ENCODE data around the gene RPGR. TPM values are rescaled to one million over a fixed set of nuclear protein-coding genes. Genes with fewer than 3 reads are reported as not detected.

Gene RPGR
- total RNA-seq, 1 experiment from 2014 or later: not detected

- H3K9me2 ChIP-seq (ENCODE audit: insufficient read depth): no peaks in the 10 kb centered on the region
- H2AFZ ChIP-seq: no peak overlapping the region
- no TSS peak for BruUV-seq (replicated peaks)
- H3K4me2 ChIP-seq: no peak overlapping the region
- no peaks in the 10 kb centered on the region for H4K20me1 ChIP-seq (ENCODE audit: insufficient read depth)
- H3K27me3 ChIP-seq (ENCODE audit: insufficient read depth, low read depth): no peaks in the 10 kb centered on the region
- H3K9me3 ChIP-seq (ENCODE audit: insufficient read depth, low read depth): no peaks in the 10 kb centered on the region
- no peak overlapping the region for H3K27ac ChIP-seq
- no peak for DNase-seq
- intact Hi-C loops (cut with micrococcal nuclease; ENCODE audit: unreplicated experiment): no loop called here
- H3K4me1 ChIP-seq (replicated peaks; ENCODE audit: insufficient read depth): no peaks in the 10 kb centered on the region
- no peaks in the 10 kb centered on the region for H3F3A ChIP-seq (ENCODE audit: insufficient read depth, low read depth)
- H3K79me2 ChIP-seq (ENCODE audit: low read depth): no peaks in the 10 kb centered on the region
- POLR2A ChIA-PET (ENCODE audit: unreplicated experiment): no interaction called here
- CTCF ChIA-PET: no interaction called here
- H3K36me3 ChIP-seq (ENCODE audit: low read depth): no peaks in the 10 kb centered on the region
- no peak overlapping the region for H3K4me3 ChIP-seq
- TF ChIP-seq CTCF (conservative IDR thresholded peaks at IDR 0.05): no peak
- no peak for TF ChIP-seq EZH2 (IDR thresholded peaks at IDR 0.05; ENCODE audit: low read depth)
Observed at GRCh38 chrX:38233891-38234667, 93.2 kb downstream of the RPGR start.

- H4K20me1 ChIP-seq (ENCODE audit: insufficient read depth): no peaks in the 10 kb centered on the region
- no peak overlapping the region for H2AFZ ChIP-seq
- DNase-seq: no peak
- no peak overlapping the region for H3K27ac ChIP-seq
- no peaks in the 10 kb centered on the region for H3K36me3 ChIP-seq (ENCODE audit: low read depth)
- H3K4me3 ChIP-seq: no peak overlapping the region
- TF ChIP-seq EZH2 (IDR thresholded peaks at IDR 0.05; ENCODE audit: low read depth) (no peak), CTCF (conservative IDR thresholded peaks at IDR 0.05) (no peak)
- H3K27me3 ChIP-seq (ENCODE audit: insufficient read depth, low read depth): no peaks in the 10 kb centered on the region
- ChIA-PET CTCF (no interaction called here), POLR2A (ENCODE audit: unreplicated experiment) (no interaction called here)
- H3K9me2 ChIP-seq (ENCODE audit: insufficient read depth): no peaks in the 10 kb centered on the region
- no peaks in the 10 kb centered on the region for H3F3A ChIP-seq (ENCODE audit: insufficient read depth, low read depth)
- intact Hi-C loops (cut with micrococcal nuclease; ENCODE audit: unreplicated experiment): no loop called here
- BruUV-seq (replicated peaks): no TSS peak
- H3K4me2 ChIP-seq: no peak overlapping the region
- H3K9me3 ChIP-seq (ENCODE audit: insufficient read depth, low read depth): no peaks in the 10 kb centered on the region
- H3K4me1 ChIP-seq (replicated peaks; ENCODE audit: insufficient read depth): no peaks in the 10 kb centered on the region
- H3K79me2 ChIP-seq (ENCODE audit: low read depth): no peaks in the 10 kb centered on the region
Observed at GRCh38 chrX:38232079-38232686, 95.1 kb downstream of the RPGR start.

- no peak overlapping the region for H3K4me3 ChIP-seq
- H3K9me2 ChIP-seq (ENCODE audit: insufficient read depth): no peaks in the 10 kb centered on the region
- no peaks in the 10 kb centered on the region for H4K20me1 ChIP-seq (ENCODE audit: insufficient read depth)
- ChIA-PET CTCF (no interaction called here), POLR2A (ENCODE audit: unreplicated experiment) (no interaction called here)
- no peaks in the 10 kb centered on the region for H3K9me3 ChIP-seq (ENCODE audit: insufficient read depth, low read depth)
- intact Hi-C loops (cut with micrococcal nuclease; ENCODE audit: unreplicated experiment): no loop called here
- no peaks in the 10 kb centered on the region for H3F3A ChIP-seq (ENCODE audit: insufficient read depth, low read depth)
- no peak for TF ChIP-seq EZH2 (IDR thresholded peaks at IDR 0.05; ENCODE audit: low read depth)
- no peak for TF ChIP-seq CTCF (conservative IDR thresholded peaks at IDR 0.05)
- no peak overlapping the region for H3K4me2 ChIP-seq
- H3K36me3 ChIP-seq (ENCODE audit: low read depth): no peaks in the 10 kb centered on the region
- no peaks in the 10 kb centered on the region for H3K79me2 ChIP-seq (ENCODE audit: low read depth)
- no peaks in the 10 kb centered on the region for H3K27me3 ChIP-seq (ENCODE audit: insufficient read depth, low read depth)
- H2AFZ ChIP-seq: no peak overlapping the region
- no TSS peak for BruUV-seq (replicated peaks)
- no peak overlapping the region for H3K27ac ChIP-seq
- H3K4me1 ChIP-seq (replicated peaks; ENCODE audit: insufficient read depth): no peaks in the 10 kb centered on the region
- no peak for DNase-seq
Observed at GRCh38 chrX:38225093-38225492, 102.2 kb downstream of the RPGR start.
